DND-41 (cell line): Measurements from ENCODE around the gene IRS2.

Source experiments
- CTCF ChIP-seq: IDR thresholded peaks from 2 replicates; pipeline ENCODE4 v1.5.1; 2012; ENCODE audit warnings: borderline replicate concordance, low read length, moderate library complexity, mild to moderate bottlenecking; ENCODE audit not compliant: poor library complexity, severe bottlenecking; ENCODE audit errors: extremely low read depth
- EZH2 ChIP-seq: IDR thresholded peaks from 3 replicates; pipeline ENCODE4 v1.6.1; 2012; ENCODE audit warnings: borderline replicate concordance, low read depth, mild to moderate bottlenecking, moderate library complexity, low read length, inconsistent platforms; ENCODE audit not compliant: severe bottlenecking

- TF ChIP-seq CTCF (no peak), EZH2 (no peak)
These were observed 38.9 kb downstream of the IRS2 start for GRCh38 chr13:109747524-109747923.
